Esophagus muscularis mucosa (tissue), 4 donors: ENCODE results near the gene AGAP1. TPM values are rescaled to one million over a fixed set of nuclear protein-coding genes. Genes with fewer than 3 reads are reported as not detected.

Experiments
- DNase-seq: peaks from one replicate; pipeline ENCODE4 v3.0.0-alpha.2; 2017; ENCODE audit errors: extremely low spot score
- H3K27ac ChIP-seq, 4 donors: fragments of 200-600 bp; sonication (generic); replicated peaks in 1 of 4; 1 replicate in 3 of 4; 2 replicates in 1 of 4; pipeline ENCODE4 v1.5.1; 2016 to 2019; ENCODE audit warnings: mild to moderate bottlenecking in 1 of 4
- H3K27me3 ChIP-seq, 4 donors: fragments of 200-600 bp; sonication (generic); one replicate each; pipeline versions ENCODE4 v1.5.1 to v1.6.0; 2016 to 2019
- H3K36me3 ChIP-seq, 4 donors: fragments of 200-600 bp; sonication (generic); one replicate each; pipeline ENCODE4 v1.5.1; 2016 to 2019
- H3K4me1 ChIP-seq, 4 donors: fragments of 200-600 bp; sonication (generic); one replicate each; pipeline ENCODE4 v1.5.1; 2016 to 2019
- H3K4me3 ChIP-seq, 4 donors: fragments of 200-600 bp; sonication (generic); 1 replicate in 2 of 4; 2 replicates in 2 of 4; pipeline ENCODE4 v1.5.1; 2016 to 2019; ENCODE audit warnings: mild to moderate bottlenecking in 4 of 4, moderate library complexity in 1 of 4
- H3K9me3 ChIP-seq, 4 donors: fragments of 200-600 bp; sonication (generic); 1 replicate in 3 of 4; 2 replicates in 1 of 4; pipeline ENCODE4 v1.5.1; 2016 to 2019
- CTCF ChIP-seq, 3 experiments: fragments of 200-600 bp in 2 of 3; fragments of 450-650 bp in 1 of 3; sonication (generic) in 2 of 3; IDR thresholded peaks; one replicate each; pipeline ENCODE4 v1.5.1; 2017 to 2019; ENCODE audit warnings: antibody characterized with exemption in 3 of 3, mild to moderate bottlenecking in 2 of 3, moderate library complexity in 1 of 3
- EP300 ChIP-seq: sonication (generic); formaldehyde crosslinking; IDR thresholded peaks from one replicate; pipeline ENCODE4 v1.6.1; 2017; ENCODE audit warnings: antibody characterized with exemption
- POLR2A ChIP-seq: fragments of 450-650 bp; IDR thresholded peaks from one replicate; pipeline ENCODE4 v1.6.1; 2017; ENCODE audit warnings: antibody characterized with exemption, moderate library complexity, mild to moderate bottlenecking, low read depth
- POLR2AphosphoS5 ChIP-seq, 2 donors: sonication (generic); formaldehyde crosslinking; IDR thresholded peaks; one replicate each; pipeline ENCODE4 v1.6.1; 2017; ENCODE audit warnings: antibody characterized with exemption in 2 of 2
- WGBS: methylation state at CpG from one replicate; pipeline ENCODE4 v1.1.5; 2018; 5-methylcytosine and 5-hydroxymethylcytosine counted together
- intact Hi-C: fragments of 100-400 bp; cut with DNase I; formaldehyde crosslinking; loops from one replicate; pipeline ENCODE4 v1.15.1; 2023
- total RNA-seq, 4 donors: library from RNA; depleted of rRNA; stranded (reverse); fragments of >200 nt; gene quantifications; one replicate each; pipeline versions ENCODE4 v1.1.0 to v1.2.1, GENCODE V29; 2016

AGAP1 gene
- total RNA-seq, 4 donors from 2014 or later = 37.9 to 62.4 (median 47.2) TPM

GRCh38 chr2:235514627-235515363 lies 21.0 kb downstream of the AGAP1 start:
- WGBS = 90% methylated on average over 3 of the region's 10 CpGs
- Histone ChIP-seq H3K9me3 (no peaks in the 10 kb centered on the region), H3K27ac (no peak overlapping the region), H3K4me3 (no peak overlapping the region), H3K27me3 (no peaks in the 10 kb centered on the region), H3K36me3 (no peaks in the 10 kb centered on the region), H3K4me1 (peaks cover 11 to 48% (median 42%) of the 10 kb centered on the region in 4 donors)
- intact Hi-C loops = no loop called here
- TF ChIP-seq POLR2A (no peak), CTCF (IDR thresholded peaks at IDR 0.05) (no peak), POLR2AphosphoS5 (IDR thresholded peaks at IDR 0.05) (no peak), EP300 (no peak)
- no peak for DNase-seq

GRCh38 chr2:235515364-235515742 lies 21.5 kb downstream of the AGAP1 start:
- intact Hi-C loops = no loop called here
- no peak for DNase-seq
- TF ChIP-seq POLR2A (no peak), CTCF (IDR thresholded peaks at IDR 0.05) (no peak), POLR2AphosphoS5 (IDR thresholded peaks at IDR 0.05) (no peak), EP300 (no peak)
- peaks cover 11 to 48% (median 42%) of the 10 kb centered on the region in 4 donors for H3K4me1 ChIP-seq
- no peak overlapping the region for H3K4me3 ChIP-seq
- no peaks in the 10 kb centered on the region for H3K36me3 ChIP-seq
- 92% methylated on average over 7 of the region's 7 CpGs for WGBS
- H3K27me3 ChIP-seq = no peaks in the 10 kb centered on the region
- H3K9me3 ChIP-seq = no peaks in the 10 kb centered on the region
- no peak overlapping the region for H3K27ac ChIP-seq

- Histone ChIP-seq H3K4me3 (no peak overlapping the region), H3K27me3 (no peaks in the 10 kb centered on the region), H3K36me3 (no peaks in the 10 kb centered on the region), H3K27ac (no peak overlapping the region), H3K9me3 (no peaks in the 10 kb centered on the region), H3K4me1 (peaks cover 11 to 46% (median 38%) of the 10 kb centered on the region in 4 donors)
- DNase-seq = no peak
- 95% methylated on average over 11 of the region's 11 CpGs for WGBS
- TF ChIP-seq CTCF (IDR thresholded peaks at IDR 0.05) = no peak
- TF ChIP-seq EP300 = no peak
- no peak for TF ChIP-seq POLR2A
- TF ChIP-seq POLR2AphosphoS5 (IDR thresholded peaks at IDR 0.05) = no peak
- intact Hi-C loops = no loop called here
Observed at GRCh38 chr2:235515821-235516220, 22.0 kb downstream of the AGAP1 start.

GRCh38 chr2:235516257-235516656 lies 22.4 kb downstream of the AGAP1 start:
- Histone ChIP-seq H3K9me3 (no peaks in the 10 kb centered on the region), H3K27ac (no peak overlapping the region), H3K27me3 (no peaks in the 10 kb centered on the region), H3K36me3 (no peaks in the 10 kb centered on the region), H3K4me3 (no peak overlapping the region), H3K4me1 (peaks cover 9 to 44% (median 34%) of the 10 kb centered on the region in 4 donors)
- no peak for DNase-seq
- WGBS = 92% methylated on average over 6 of the region's 6 CpGs
- intact Hi-C loops = no loop called here
- no peak for TF ChIP-seq EP300
- no peak for TF ChIP-seq POLR2AphosphoS5 (IDR thresholded peaks at IDR 0.05)
- TF ChIP-seq CTCF (IDR thresholded peaks at IDR 0.05) = no peak
- no peak for TF ChIP-seq POLR2A
